Measurements from ENCODE around the gene LRRC27. TPM values are rescaled to one million over a fixed set of nuclear protein-coding genes. Genes with fewer than 3 reads are reported as not detected.

Gene LRRC27
- total RNA-seq, 2 donors from 2014 or later: 11.4 to 22.9 TPM

DNA sequence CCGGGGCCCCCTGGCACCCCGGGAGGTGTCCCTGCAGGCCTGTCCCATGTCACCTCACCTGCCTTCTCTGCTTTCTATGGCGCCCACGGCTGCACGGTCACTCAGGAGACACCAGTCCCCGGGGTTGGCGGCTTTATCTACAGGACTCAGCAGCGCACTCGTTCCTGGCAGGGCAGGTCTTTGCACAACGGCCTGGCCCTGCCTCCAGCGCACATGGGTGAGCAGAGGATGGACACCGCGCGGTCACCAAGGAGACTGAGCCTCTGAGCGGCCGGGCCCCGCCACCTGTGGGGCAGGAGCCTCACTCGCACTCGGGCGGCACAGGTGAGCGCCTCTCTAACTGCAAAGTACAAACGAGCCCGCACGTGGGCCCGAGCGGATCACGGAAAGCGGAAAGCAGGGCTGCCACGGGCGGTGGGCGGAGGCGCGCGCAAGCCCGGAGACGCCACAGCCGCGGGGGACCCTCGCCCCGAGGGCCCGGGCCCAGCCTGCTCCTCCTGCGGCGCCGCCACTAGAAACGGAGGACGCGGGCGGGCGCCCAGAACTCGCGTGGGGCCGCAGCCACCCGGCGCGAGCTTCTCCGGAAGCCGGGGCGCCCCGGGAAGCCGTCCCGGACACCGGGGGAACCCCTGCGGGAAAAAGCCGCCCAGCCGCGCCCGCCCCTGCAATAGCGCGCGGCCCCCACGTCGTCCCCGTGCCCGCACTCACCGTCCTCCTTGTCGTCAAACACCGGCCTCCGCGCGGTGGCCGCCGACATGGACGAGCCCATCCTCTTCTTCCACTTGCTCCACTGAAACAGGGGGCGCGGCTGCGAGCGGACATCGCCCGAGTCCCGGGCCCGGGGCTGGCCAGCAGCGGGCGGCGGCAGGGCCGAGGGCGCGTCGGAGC, 24.9 kb upstream of the LRRC27 start:
- no peaks in the 10 kb centered on the region for H3K27me3 ChIP-seq (replicated peaks; ENCODE audit: insufficient read depth)
- peak; percentile 51 for DNase-seq (ENCODE audit: low spot score)
- no peaks in the 10 kb centered on the region for H3K9me3 ChIP-seq
- H3K4me3 ChIP-seq: peak overlapping the region; percentile 67 to 80
- intact Hi-C loops (cut with DNase I): no loop called here
- WGBS: 4% methylated on average over 68 of the region's 98 CpGs
- H3K36me3 ChIP-seq: no peaks in the 10 kb centered on the region
- TF ChIP-seq, protein P1, sequence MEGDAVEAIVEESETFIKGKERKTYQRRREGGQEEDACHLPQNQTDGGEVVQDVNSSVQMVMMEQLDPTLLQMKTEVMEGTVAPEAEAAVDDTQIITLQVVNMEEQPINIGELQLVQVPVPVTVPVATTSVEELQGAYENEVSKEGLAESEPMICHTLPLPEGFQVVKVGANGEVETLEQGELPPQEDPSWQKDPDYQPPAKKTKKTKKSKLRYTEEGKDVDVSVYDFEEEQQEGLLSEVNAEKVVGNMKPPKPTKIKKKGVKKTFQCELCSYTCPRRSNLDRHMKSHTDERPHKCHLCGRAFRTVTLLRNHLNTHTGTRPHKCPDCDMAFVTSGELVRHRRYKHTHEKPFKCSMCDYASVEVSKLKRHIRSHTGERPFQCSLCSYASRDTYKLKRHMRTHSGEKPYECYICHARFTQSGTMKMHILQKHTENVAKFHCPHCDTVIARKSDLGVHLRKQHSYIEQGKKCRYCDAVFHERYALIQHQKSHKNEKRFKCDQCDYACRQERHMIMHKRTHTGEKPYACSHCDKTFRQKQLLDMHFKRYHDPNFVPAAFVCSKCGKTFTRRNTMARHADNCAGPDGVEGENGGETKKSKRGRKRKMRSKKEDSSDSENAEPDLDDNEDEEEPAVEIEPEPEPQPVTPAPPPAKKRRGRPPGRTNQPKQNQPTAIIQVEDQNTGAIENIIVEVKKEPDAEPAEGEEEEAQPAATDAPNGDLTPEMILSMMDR (IDR thresholded peaks at IDR 0.05): no peak
- no peak for TF ChIP-seq POLR2AphosphoS5 (IDR thresholded peaks at IDR 0.05)
- no peak for TF ChIP-seq POLR2A (IDR thresholded peaks at IDR 0.05)
- H3K4me1 ChIP-seq (replicated peaks): peaks cover 4% of the 10 kb centered on the region
- no peak overlapping the region for H3K27ac ChIP-seq

DNA sequence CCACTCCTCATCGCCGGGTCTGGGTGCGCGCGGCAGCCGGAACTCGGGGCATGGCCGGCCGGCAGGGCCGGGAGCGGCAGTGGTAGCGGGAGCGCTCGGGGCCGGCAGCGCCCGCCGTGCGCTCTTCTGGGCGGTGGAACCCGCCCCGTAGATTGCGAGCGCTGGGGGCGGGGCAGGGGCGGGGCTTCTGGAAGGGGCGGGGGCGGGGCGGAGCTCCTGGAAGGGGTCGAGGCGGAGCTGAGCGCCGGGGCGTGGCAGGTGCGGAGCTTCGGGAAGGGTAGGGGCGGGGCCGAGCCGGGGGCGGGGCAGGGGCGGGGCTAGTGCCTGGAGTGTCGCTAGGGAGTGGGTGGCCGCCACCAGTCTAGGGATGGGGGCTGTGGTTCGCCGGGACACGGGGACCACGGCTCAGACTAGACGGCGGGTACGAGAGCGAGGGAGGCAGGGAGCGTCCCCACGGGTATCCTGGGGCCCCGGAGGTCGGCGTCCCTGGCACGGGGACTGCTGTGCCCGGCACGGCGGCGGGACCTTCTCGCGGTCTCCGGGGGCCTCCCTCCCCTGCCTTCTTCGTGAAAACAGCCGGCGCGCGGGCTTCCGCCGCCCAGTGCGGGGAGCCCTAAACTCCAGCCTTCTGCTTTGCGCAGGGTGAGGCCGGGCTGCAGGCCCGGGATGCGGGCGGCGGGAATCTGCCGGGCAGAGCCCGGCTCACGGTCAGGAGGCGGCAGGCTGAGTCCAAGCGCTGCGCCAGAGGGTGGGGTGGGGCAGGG, 24.0 kb upstream of the LRRC27 start, which contains the start of gene STK32C:
Gene STK32C (minus strand): TSS at position 128 of the 764 bp plus-strand sequence. CDS start 117 bp downstream, at position 11.
- Histone ChIP-seq H3K27me3 (replicated peaks; ENCODE audit: insufficient read depth) (no peaks in the 10 kb centered on the region), H3K9me3 (no peaks in the 10 kb centered on the region), H3K36me3 (no peaks in the 10 kb centered on the region), H3K27ac (peak within 1 kb of the TSS; percentile 57 to 72), H3K4me3 (peak within 1 kb of the TSS; percentile 67 to 80), H3K4me1 (replicated peaks) (peaks cover 4% of the 10 kb centered on the region)
- 1% methylated on average over 53 of the region's 84 CpGs for WGBS
- TF ChIP-seq POLR2A (IDR thresholded peaks at IDR 0.05) (peak; percentile 12), POLR2AphosphoS5 (IDR thresholded peaks at IDR 0.05) (peak; percentile 42)
- TF ChIP-seq, protein P1 (IDR thresholded peaks at IDR 0.05): no peak
- peak; percentile 90 for DNase-seq (ENCODE audit: low spot score)
- intact Hi-C loops (cut with DNase I): no loop called here

DNA sequence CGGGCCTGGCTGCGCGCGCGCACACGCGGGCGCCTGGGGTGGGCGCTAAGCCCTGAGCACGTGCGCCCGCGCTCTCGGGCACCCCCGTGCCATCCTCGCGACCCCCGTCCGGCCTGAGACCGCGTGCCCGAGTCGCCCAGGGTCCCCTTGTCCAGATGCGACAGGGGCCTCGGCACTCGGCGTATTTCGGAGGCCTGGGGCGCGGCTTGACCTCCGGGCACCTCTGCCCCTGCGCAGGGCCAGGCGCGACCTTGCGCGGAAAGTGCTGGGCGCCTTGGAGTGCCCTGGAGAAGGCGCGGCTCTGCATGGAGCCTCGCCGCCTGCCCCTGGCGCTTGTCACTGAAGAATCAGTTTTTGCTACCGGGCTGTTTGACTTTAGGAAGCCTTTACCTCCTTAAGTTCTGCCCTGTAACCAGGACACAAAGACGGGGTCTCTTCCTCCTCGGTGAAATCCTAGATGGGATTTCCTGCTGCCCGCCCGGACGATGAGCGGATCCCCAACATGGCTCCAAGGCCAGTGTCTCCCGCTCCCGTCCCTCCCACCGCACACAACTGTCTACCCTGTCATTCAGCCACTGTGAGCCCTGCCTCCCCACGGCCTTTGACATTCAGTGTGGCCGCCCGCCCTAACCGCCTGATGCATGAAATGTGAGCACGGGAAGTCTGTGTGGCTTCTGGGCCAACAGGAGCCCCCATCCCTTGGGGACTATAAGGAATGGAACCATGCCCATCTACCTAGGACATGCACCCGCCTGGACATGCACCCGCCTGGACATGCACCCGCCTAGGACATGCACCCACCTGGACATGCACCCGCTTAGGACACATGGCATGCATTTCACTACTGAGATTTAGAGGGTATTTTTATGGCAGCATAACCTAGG, 23.2 kb upstream of the LRRC27 start:
- intact Hi-C loops (cut with DNase I): no loop called here

DNA sequence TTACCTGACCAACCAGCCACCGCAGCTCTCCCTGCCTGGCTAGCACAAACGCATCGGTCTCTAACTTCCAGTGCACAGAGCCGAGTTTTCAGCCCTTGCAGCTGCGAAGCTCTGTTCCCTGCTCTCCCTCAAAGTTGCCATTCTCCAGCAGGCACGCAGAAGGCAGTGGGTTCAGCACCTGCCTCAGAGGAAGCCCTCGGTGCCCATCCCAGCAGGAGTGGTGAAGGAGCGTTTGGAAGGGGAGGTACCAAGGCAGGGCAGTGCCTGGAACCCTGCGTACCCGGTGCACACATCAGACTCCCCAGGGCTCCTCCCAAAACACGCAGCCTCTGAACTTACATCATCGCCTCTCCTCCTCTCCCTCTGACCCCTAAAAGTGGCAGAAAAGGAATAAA, 22.5 kb upstream of the LRRC27 start:
- 59% methylated on average over 12 of the region's 12 CpGs for WGBS
- no peak overlapping the region for H3K4me3 ChIP-seq
- H3K4me1 ChIP-seq (replicated peaks): peaks cover 4% of the 10 kb centered on the region
- intact Hi-C loops (cut with DNase I): no loop called here
- no peak for TF ChIP-seq POLR2A (IDR thresholded peaks at IDR 0.05)
- no peak for TF ChIP-seq POLR2AphosphoS5 (IDR thresholded peaks at IDR 0.05)
- TF ChIP-seq, protein P1 (IDR thresholded peaks at IDR 0.05): no peak
- no peak overlapping the region for H3K27ac ChIP-seq
- H3K27me3 ChIP-seq (replicated peaks; ENCODE audit: insufficient read depth): no peaks in the 10 kb centered on the region
- H3K36me3 ChIP-seq: no peaks in the 10 kb centered on the region
- DNase-seq (ENCODE audit: low spot score): no peak
- H3K9me3 ChIP-seq: no peaks in the 10 kb centered on the region

More for the DNA sequence above, 23.2 kb upstream of the LRRC27 start:
- Histone ChIP-seq H3K36me3 (no peaks in the 10 kb centered on the region), H3K9me3 (no peaks in the 10 kb centered on the region), H3K4me1 (replicated peaks) (peaks cover 4% of the 10 kb centered on the region), H3K4me3 (peak overlapping the region; percentile 67 to 80), H3K27me3 (replicated peaks; ENCODE audit: insufficient read depth) (no peaks in the 10 kb centered on the region), H3K27ac (peak overlapping the region; percentile 57 to 72)
- DNase-seq (ENCODE audit: low spot score): no peak
- TF ChIP-seq, protein P1 (IDR thresholded peaks at IDR 0.05): no peak
- 42% methylated on average over 34 of the region's 61 CpGs for WGBS

Data from prostate gland (tissue), 2 donors.